Measurements from ENCODE around the gene CMC4.

DNA sequence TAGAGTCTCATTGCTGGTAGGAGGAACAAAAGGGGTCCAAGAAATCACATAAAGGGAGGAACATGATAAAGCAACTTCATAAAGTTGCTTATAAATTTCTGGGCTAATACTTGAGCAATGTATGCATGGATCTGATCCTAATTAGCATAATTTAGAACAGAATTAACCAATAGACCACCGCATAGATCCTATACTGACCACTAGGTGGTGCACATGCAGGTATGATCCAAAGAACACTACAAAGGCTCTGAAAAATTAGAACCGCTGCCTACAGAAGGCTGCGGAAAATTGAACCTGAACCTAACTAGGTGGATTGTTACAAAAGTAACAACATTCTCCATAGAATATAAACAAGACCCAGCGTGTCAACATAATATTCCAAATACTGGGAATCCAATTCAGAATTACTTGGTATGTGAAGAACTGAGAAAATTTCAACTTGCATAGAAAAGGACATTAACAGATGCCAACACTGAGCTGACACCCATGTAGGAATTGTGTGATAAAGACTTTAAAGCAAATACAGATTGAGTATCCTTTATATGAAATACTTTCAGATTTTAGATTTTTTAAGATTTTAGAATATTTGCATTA, 23.6 kb upstream of the CMC4 start:
- TF ChIP-seq, protein P1, sequence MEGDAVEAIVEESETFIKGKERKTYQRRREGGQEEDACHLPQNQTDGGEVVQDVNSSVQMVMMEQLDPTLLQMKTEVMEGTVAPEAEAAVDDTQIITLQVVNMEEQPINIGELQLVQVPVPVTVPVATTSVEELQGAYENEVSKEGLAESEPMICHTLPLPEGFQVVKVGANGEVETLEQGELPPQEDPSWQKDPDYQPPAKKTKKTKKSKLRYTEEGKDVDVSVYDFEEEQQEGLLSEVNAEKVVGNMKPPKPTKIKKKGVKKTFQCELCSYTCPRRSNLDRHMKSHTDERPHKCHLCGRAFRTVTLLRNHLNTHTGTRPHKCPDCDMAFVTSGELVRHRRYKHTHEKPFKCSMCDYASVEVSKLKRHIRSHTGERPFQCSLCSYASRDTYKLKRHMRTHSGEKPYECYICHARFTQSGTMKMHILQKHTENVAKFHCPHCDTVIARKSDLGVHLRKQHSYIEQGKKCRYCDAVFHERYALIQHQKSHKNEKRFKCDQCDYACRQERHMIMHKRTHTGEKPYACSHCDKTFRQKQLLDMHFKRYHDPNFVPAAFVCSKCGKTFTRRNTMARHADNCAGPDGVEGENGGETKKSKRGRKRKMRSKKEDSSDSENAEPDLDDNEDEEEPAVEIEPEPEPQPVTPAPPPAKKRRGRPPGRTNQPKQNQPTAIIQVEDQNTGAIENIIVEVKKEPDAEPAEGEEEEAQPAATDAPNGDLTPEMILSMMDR (conservative IDR thresholded peaks at IDR 0.05) = peak; percentile 76
- TF ChIP-seq EZH2 (IDR thresholded peaks at IDR 0.05; ENCODE audit: low read depth) = no peak
